Left lung (tissue), 10 donors: ENCODE results near the gene ATRNL1. TPM values are rescaled to one million over a fixed set of nuclear protein-coding genes. Genes with fewer than 3 reads are reported as not detected.

Experiments used
- ATAC-seq: fragments of 200-7000 bp; cut with Tn5 transposase; one replicate; pipeline ENCODE4 v1.9.1; 2020; ENCODE audit warnings: moderate library complexity
- DNase-seq, 4 donors: peaks; one replicate each; pipeline ENCODE4 v3.0.0-alpha.2; 2013 to 2020
- H3K27ac ChIP-seq, 2 donors: fragments of 200-600 bp; sonication (generic) in 1 of 2; one replicate each; pipeline versions ENCODE4 v1.5.0 to v1.8.0; 2020 to 2021
- H3K27me3 ChIP-seq, 2 donors: fragments of 200-600 bp; sonication (generic) in 1 of 2; one replicate each; pipeline versions ENCODE4 v1.5.0 to v1.8.0; 2020 to 2021
- H3K36me3 ChIP-seq, 2 donors: fragments of 200-600 bp; sonication (generic) in 1 of 2; one replicate each; pipeline versions ENCODE4 v1.5.0 to v1.8.0; 2020 to 2021
- H3K4me1 ChIP-seq, 2 donors: fragments of 200-600 bp; one replicate each; pipeline ENCODE4 v1.8.0; 2021
- H3K4me3 ChIP-seq, 2 donors: fragments of 200-600 bp; sonication (generic) in 1 of 2; one replicate each; pipeline versions ENCODE4 v1.5.0 to v1.8.0; 2020 to 2021; ENCODE audit warnings: mild to moderate bottlenecking in 1 of 2
- H3K9me3 ChIP-seq, 2 donors: fragments of 200-600 bp; sonication (generic) in 1 of 2; one replicate each; pipeline versions ENCODE4 v1.5.0 to v1.8.0; 2020 to 2021
- CTCF ChIP-seq, 2 donors: fragments of 200-600 bp; sonication (generic) in 1 of 2; IDR thresholded peaks; one replicate each; pipeline versions ENCODE4 v1.5.0 to v1.8.0; 2021; ENCODE audit warnings: antibody characterized with exemption in 2 of 2
- intact Hi-C, 2 donors: fragments of 100-400 bp; cut with DNase I; formaldehyde crosslinking; loops; one replicate each; pipeline versions ENCODE4 v1.11.2 to v1.14.2; 2022
- polyA plus RNA-seq, 6 donors: library from polyadenylated mRNA; unstranded; fragments of 120-200 nt; gene quantifications; one replicate each; pipeline ENCODE4 v1.2.1, GENCODE V29; 2013; ENCODE audit not compliant: insufficient read length in 6 of 6
- total RNA-seq, 2 donors: library from RNA; stranded (reverse); fragmentation: NEBNext Ultra II Directional; extraction: Animal tissue kit (Norgen Biotek cat#: 25700); gene quantifications; one replicate each; pipeline ENCODE4 v1.2.1, GENCODE V29; 2021
- donor health status: DM: no; HTN: yes; CAD: no.
- donor health status: DM: no; HTN: no; CAD: no.

Gene ATRNL1
- total and polyA plus RNA-seq, 8 donors = 0.26 to 6.7 (median 5.1) TPM

GRCh38 chr10:115903845-115904244 is 810.7 kb downstream of the ATRNL1 start:
- no peak for ATAC-seq
- no peak overlapping the region for H3K27ac ChIP-seq
- no peak for TF ChIP-seq CTCF (IDR thresholded peaks at IDR 0.05)
- H3K27me3 ChIP-seq = no peaks in the 10 kb centered on the region
- no peaks in the 10 kb centered on the region for H3K9me3 ChIP-seq
- intact Hi-C loops = no loop called here
- H3K36me3 ChIP-seq = no peaks in the 10 kb centered on the region
- no peak for DNase-seq
- no peaks in the 10 kb centered on the region for H3K4me1 ChIP-seq
- no peak overlapping the region for H3K4me3 ChIP-seq

DNA sequence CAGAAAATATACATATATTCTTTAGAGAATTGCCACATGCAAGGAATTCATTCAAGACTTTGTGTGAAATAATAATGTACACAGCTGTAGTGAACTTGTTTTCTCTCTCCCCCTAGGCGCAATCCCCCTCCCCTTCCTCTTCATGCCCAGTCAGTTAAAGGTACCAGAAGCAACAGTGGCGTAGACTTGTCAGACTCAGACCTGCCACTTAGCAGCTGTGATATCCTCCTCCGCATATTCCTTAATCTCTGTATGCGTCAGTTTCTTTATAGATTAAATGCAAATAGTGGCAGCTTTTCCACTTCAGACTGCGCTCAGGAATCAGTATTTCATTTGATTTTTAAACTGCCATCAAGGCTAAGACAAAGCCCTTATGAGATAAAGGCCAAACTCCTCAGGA is 815.9 kb downstream of the ATRNL1 start:
- Histone ChIP-seq H3K4me3 (no peak overlapping the region), H3K27ac (no peak overlapping the region), H3K4me1 (no peaks in the 10 kb centered on the region), H3K9me3 (peaks cover 0 to under 1% of the 10 kb centered on the region in 2 donors), H3K36me3 (no peaks in the 10 kb centered on the region), H3K27me3 (no peaks in the 10 kb centered on the region)
- no peak for TF ChIP-seq CTCF (IDR thresholded peaks at IDR 0.05)
- ATAC-seq (no peak), DNase-seq (no peak)
- intact Hi-C loops = no loop called here

GRCh38 chr10:115909962-115910731 is 817.0 kb downstream of the ATRNL1 start:
- no peak for ATAC-seq
- Histone ChIP-seq H3K9me3 (peaks cover 0 to 1% of the 10 kb centered on the region in 2 donors), H3K4me1 (no peaks in the 10 kb centered on the region), H3K27me3 (no peaks in the 10 kb centered on the region), H3K4me3 (no peak overlapping the region), H3K36me3 (no peaks in the 10 kb centered on the region), H3K27ac (no peak overlapping the region)
- intact Hi-C loops = no loop called here
- DNase-seq = no peak
- TF ChIP-seq CTCF (IDR thresholded peaks at IDR 0.05) = no peak

- no peak overlapping the region for H3K27ac ChIP-seq
- H3K4me1 ChIP-seq = no peaks in the 10 kb centered on the region
- no peaks in the 10 kb centered on the region for H3K36me3 ChIP-seq
- ATAC-seq (no peak), DNase-seq (no peak)
- H3K4me3 ChIP-seq = no peak overlapping the region
- intact Hi-C loops = no loop called here
- H3K27me3 ChIP-seq = no peaks in the 10 kb centered on the region
- TF ChIP-seq CTCF (IDR thresholded peaks at IDR 0.05) = no peak
- peaks cover 0 to 1% of the 10 kb centered on the region in 2 donors for H3K9me3 ChIP-seq
Measured at GRCh38 chr10:115914475-115914874, 821.3 kb downstream of the ATRNL1 start.

GRCh38 chr10:115915429-115915828 is 822.3 kb downstream of the ATRNL1 start:
- TF ChIP-seq CTCF (IDR thresholded peaks at IDR 0.05) = no peak
- Histone ChIP-seq H3K27ac (no peak overlapping the region), H3K4me1 (no peaks in the 10 kb centered on the region), H3K36me3 (no peaks in the 10 kb centered on the region), H3K9me3 (peaks cover 0 to 1% of the 10 kb centered on the region in 2 donors), H3K27me3 (no peaks in the 10 kb centered on the region), H3K4me3 (no peak overlapping the region)
- no peak for ATAC-seq
- intact Hi-C loops = no loop called here
- DNase-seq = no peak
